K562 (cell line): ENCODE data around the gene PPP1R14B. TPM values are rescaled to one million over a fixed set of nuclear protein-coding genes. Genes with fewer than 3 reads are reported as not detected.

ENCODE experiments used
- ATAC-seq: fragments of 200-7000 bp; cut with Tn5 transposase; 3 replicates; pipeline ENCODE4 v1.9.1; 2020; ENCODE audit warnings: moderate library complexity
- BruUV-seq: library from RNA; stranded (reverse); fragments of 400-500 nt; replicated peaks from 2 replicates; lab custom pipeline; 2021; lab: Mats Ljungman, UMichigan
- CTCF ChIA-PET: fragments of 300-600 bp; formaldehyde crosslinking; extraction: SDS; loops from one replicate; lab custom pipeline; 2021; ENCODE audit warnings: low intra/inter-chr PET ratio; lab: Yijun Ruan, JAX
- POLR2A ChIA-PET: fragments of 300-600, 350-650 bp; sonication (Branson Sonifier 250); formaldehyde crosslinking; extraction: SDS; loops from one replicate; lab custom pipeline; 2021; ENCODE audit warnings: antibody characterized with exemption, inconsistent platforms; lab: Yijun Ruan, JAX
- DNase-seq, 4 experiments: peaks; one replicate each; pipeline versions ENCODE4 v3.0.0 to v3.0.0-alpha.2; 2011 to 2018; ENCODE audit warnings: low spot score in 3 of 4, mixed read lengths in 3 of 4; ENCODE audit errors: extremely low read depth in 1 of 4
- FAIRE-seq: peaks from 2 replicates; lab custom pipeline; 2011; peaks lifted over from hg19 to GRCh38; lab: Jason Lieb, UNC
- H2AFZ ChIP-seq: 2 replicates; pipeline ENCODE4 v1.6.0; 2011; ENCODE audit warnings: low read depth, low read length, control low read depth, inconsistent platforms
- H3K27ac ChIP-seq: fragments of 200-600 bp; 3 replicates; pipeline ENCODE4 v1.8.0; 2011; ENCODE audit warnings: low read depth, mild to moderate bottlenecking, control low read depth, inconsistent platforms, low read length, moderate library complexity, mixed read lengths; ENCODE audit errors: extremely low read depth
- H3K27me3 ChIP-seq, 2 experiments: fragments of 300-600 bp in 1 of 2; 2 replicates in 1 of 2; 3 replicates in 1 of 2; pipeline versions ENCODE4 v1.6.0 to v1.8.0; 2011; ENCODE audit warnings: inconsistent platforms in 2 of 2, low read length in 2 of 2, mild to moderate bottlenecking in 1 of 2, mixed read lengths in 1 of 2, moderate library complexity in 1 of 2; ENCODE audit not compliant: control insufficient read depth in 2 of 2, insufficient read depth in 2 of 2
- H3K36me3 ChIP-seq: fragments of 300-600 bp; 3 replicates; pipeline ENCODE4 v1.8.0; 2011; ENCODE audit warnings: mild to moderate bottlenecking, low read length, inconsistent platforms; ENCODE audit not compliant: control insufficient read depth, insufficient read depth
- H3K4me1 ChIP-seq, 2 experiments: fragments of 200-600 bp in 1 of 2; replicated peaks in 1 of 2; 2 replicates in 1 of 2; 3 replicates in 1 of 2; pipeline versions ENCODE4 v1.5.1 to v1.8.0; 2011; ENCODE audit warnings: inconsistent platforms in 2 of 2, low read length in 2 of 2, mild to moderate bottlenecking in 1 of 2, mixed read lengths in 1 of 2, moderate library complexity in 1 of 2; ENCODE audit not compliant: control insufficient read depth in 2 of 2, insufficient read depth in 2 of 2
- H3K4me2 ChIP-seq: 2 replicates; pipeline ENCODE4 v1.6.1; 2011; ENCODE audit warnings: low read length, control low read depth, inconsistent platforms, mixed read lengths; ENCODE audit not compliant: insufficient read depth
- H3K4me3 ChIP-seq: fragments of 200-600 bp; sonication (generic), shearing (Covaris generic); 2 replicates; pipeline ENCODE4 v1.5.1; 2016; ENCODE audit warnings: control low read depth, inconsistent platforms
- H3K79me2 ChIP-seq: fragments of 200-600 bp; 3 replicates; pipeline ENCODE4 v1.8.0; 2011; ENCODE audit warnings: low read length, inconsistent platforms; ENCODE audit not compliant: control insufficient read depth, insufficient read depth
- H3K9ac ChIP-seq, 2 experiments: 2 replicates each; pipeline versions ENCODE4 v1.6.0 to v1.6.1; 2011; ENCODE audit warnings: low read depth in 2 of 2, low read length in 2 of 2, control low read depth in 1 of 2, inconsistent platforms in 1 of 2, mild to moderate bottlenecking in 1 of 2, mixed read lengths in 1 of 2; ENCODE audit not compliant: insufficient read depth in 1 of 2
- H3K9me1 ChIP-seq: one replicate; pipeline ENCODE4 v1.6.0; 2011; ENCODE audit warnings: inconsistent platforms, mild to moderate bottlenecking, low read length, moderate library complexity; ENCODE audit not compliant: control insufficient read depth, insufficient read depth
- H3K9me3 ChIP-seq: replicated peaks from 2 replicates; pipeline ENCODE4 v1.5.1; 2011; ENCODE audit warnings: low read depth, low read length, inconsistent platforms; ENCODE audit not compliant: control insufficient read depth, insufficient read depth
- H4K20me1 ChIP-seq: replicated peaks from 2 replicates; pipeline ENCODE4 v1.6.1; 2011; ENCODE audit warnings: low read length, inconsistent platforms, mixed read lengths; ENCODE audit not compliant: control insufficient read depth, insufficient read depth
- CCNT2 ChIP-seq: IDR thresholded peaks from 2 replicates; pipeline ENCODE4 v1.6.1; 2011; ENCODE audit warnings: borderline replicate concordance, low read depth, mild to moderate bottlenecking, moderate library complexity, mixed read lengths, low read length; ENCODE audit not compliant: insufficient read length; ENCODE audit errors: extremely low read depth
- ILK ChIP-seq: fragments of 450-650 bp; IDR thresholded peaks from 2 replicates; pipeline ENCODE4 v1.6.1; 2016; ENCODE audit warnings: missing genetic modification characterization, low read depth, mild to moderate bottlenecking, missing compliant biosample characterization, moderate library complexity, borderline replicate concordance
- KDM4B ChIP-seq, 2 experiments: fragments of 450-650 bp in 1 of 2; sonication (generic) in 1 of 2; IDR thresholded peaks; 2 replicates each; pipeline ENCODE4 v1.6.1; 2016 to 2017; ENCODE audit warnings: borderline replicate concordance in 2 of 2, antibody characterized with exemption in 1 of 2, low read depth in 1 of 2, mild to moderate bottlenecking in 1 of 2
- MCM7 ChIP-seq, 2 experiments: fragments of 450-650 bp; IDR thresholded peaks; 2 replicates each; pipeline ENCODE4 v1.6.1; 2016 to 2018
- NFE2L1 ChIP-seq: fragments of 450-650 bp; IDR thresholded peaks from 2 replicates; pipeline ENCODE4 v1.6.1; 2016; ENCODE audit warnings: missing genetic modification characterization, low read depth, mild to moderate bottlenecking, missing compliant biosample characterization, moderate library complexity, borderline replicate concordance
- PHB2 ChIP-seq: fragments of 450-650 bp; IDR thresholded peaks from 2 replicates; pipeline ENCODE4 v1.6.1; 2017; ENCODE audit warnings: low read depth
- POLR2G ChIP-seq: fragments of 200-400 bp; formaldehyde crosslinking; IDR thresholded peaks from 2 replicates; pipeline ENCODE4 v1.6.1; 2017; ENCODE audit warnings: low read depth, mild to moderate bottlenecking, antibody characterized with exemption, low read length, moderate library complexity
- RAD21 ChIP-seq, 2 experiments: fragments of 250-450 bp in 1 of 2; fragments of 450-650 bp in 1 of 2; sonication (Bioruptor Pico) in 1 of 2; formaldehyde crosslinking in 1 of 2; IDR thresholded peaks in 1 of 2; conservative IDR thresholded peaks in 1 of 2; 2 replicates each; pipeline versions ENCODE4 v1.4.0 to v1.8.0; 2020 to 2022; ENCODE audit warnings: mild to moderate bottlenecking in 2 of 2, moderate library complexity in 1 of 2
- RNF219 ChIP-seq: fragments of 250-450 bp; sonication (Bioruptor Pico); IDR thresholded peaks from 2 replicates; pipeline ENCODE4 v1.5.0; 2022; ENCODE audit warnings: mild to moderate bottlenecking
- ZBTB33 ChIP-seq: sonication (generic); formaldehyde crosslinking; IDR thresholded peaks from 2 replicates; pipeline ENCODE4 v1.8.1; 2023; ENCODE audit warnings: mild to moderate bottlenecking, missing genetic modification reagents
- ZNF134 ChIP-seq: fragments of 250-450 bp; sonication (Bioruptor Pico); conservative IDR thresholded peaks from 2 replicates; pipeline ENCODE4 v1.4.0; 2020
- ZNF707 ChIP-seq: fragments of 250-450 bp; sonication (Bioruptor Pico); conservative IDR thresholded peaks from 2 replicates; pipeline ENCODE4 v1.8.0; 2022; ENCODE audit warnings: inconsistent platforms, mild to moderate bottlenecking, moderate library complexity
- WGBS: fragments of 100-300 bp; shearing (Covaris generic); methylation state at CpG from one replicate; pipeline ENCODE4 v1.1.6; 2016; ENCODE audit warnings: low coverage, mixed read lengths; ENCODE audit not compliant: insufficient coverage; ENCODE audit errors: missing lambda C conversion rate; 5-methylcytosine and 5-hydroxymethylcytosine counted together
- in situ Hi-C: fragments of 300-500 bp; cut with MboI; formaldehyde crosslinking; loops from 4 replicates; pipeline ENCODE4 v1.15.0; 2018; ENCODE audit warnings: inconsistent platforms, mixed read lengths
- intact Hi-C: fragments of 100-400 bp; cut with micrococcal nuclease; formaldehyde crosslinking; loops from 2 replicates; pipeline ENCODE4 v1.14.2; 2022
- polyA plus RNA-seq, 8 experiments: library from polyadenylated mRNA; depleted of rRNA in 4 of 8; stranded (reverse) in 5 of 8; unstranded in 3 of 8; fragments of >200 nt; fragmentation: Nextera tagmentation in 2 of 8; fragmentation: Illumina TruSeq in 1 of 8; extraction: Ambion mirVana in 2 of 8; extraction: Trizol in 1 of 8; gene quantifications; 2 replicates each; pipeline versions ENCODE4 v1.2.1 to v1.2.3, GENCODE V29; 2011 to 2014; ENCODE audit warnings: inconsistent platforms in 1 of 8, missing spikeins in 1 of 8
- total RNA-seq, 7 experiments: library from RNA; depleted of rRNA in 6 of 7; stranded (reverse); fragments of >200 nt in 6 of 7; fragmentation: Illumina TruSeq in 2 of 7; extraction: Trizol in 2 of 7; gene quantifications; 2 replicates each; pipeline versions ENCODE4 v1.2.1 to v1.2.3, GENCODE V29; 2011 to 2021; ENCODE audit warnings: low replicate concordance in 1 of 7

PPP1R14B gene
- total and polyA plus RNA-seq, 9 of the 15 experiments (the other 6 are each of a cell fraction or from before 2014, with no cell fraction given): 7.7 to 566 (median 212) TPM

GRCh38 chr11:64262271-64263002 is 15.7 kb upstream of the PPP1R14B start:
- in situ Hi-C loops: no loop called here
- no peak overlapping the region for H3K4me2 ChIP-seq
- no peak for TF ChIP-seq RNF219 (CRISPR knock-in tag)
- peak; percentile 49; the same call in 1 of the 2 replicates for TF ChIP-seq POLR2G
- TF ChIP-seq PHB2: no peak
- TF ChIP-seq CCNT2: no peak
- TF ChIP-seq ILK (tag): no peak
- TF ChIP-seq NFE2L1 (tag): no peak
- TF ChIP-seq ZBTB33: peak; percentile 47; the same call in 1 of the 2 replicates
- TF ChIP-seq KDM4B (IDR thresholded peaks at IDR 0.05; ENCODE audit: borderline replicate concordance in 2 of 2, low read depth in 1 of 2): no peak
- TF ChIP-seq RAD21 (CRISPR knock-in tag; conservative IDR thresholded peaks at IDR 0.05 in 1 of 2, IDR thresholded peaks at IDR 0.05 in 1 of 2): no peak
- TF ChIP-seq MCM7 (IDR thresholded peaks at IDR 0.05): no peak
- TF ChIP-seq ZNF134 (CRISPR knock-in tag): no peak
- TF ChIP-seq ZNF707: no peak

More at GRCh38 chr11:64262271-64263002, 15.7 kb upstream of the PPP1R14B start:
- ATAC-seq (no peak), FAIRE-seq (no peak), DNase-seq (peak in 1 of 4 experiments; percentile 5)
- Histone ChIP-seq H3K27ac (no peak overlapping the region), H3K9ac (peak overlapping the region in 1 of 2 experiments; percentile 67; a peak in 1 of 4 replicates), H2AFZ (no peak overlapping the region), H3K36me3 (peaks cover 91% of the 10 kb centered on the region), H3K4me1 (peaks cover 0 to 46% of the 10 kb centered on the region in 2 experiments; a peak in 2 of 5 replicates), H3K79me2 (no peaks in the 10 kb centered on the region), H3K9me3 (no peaks in the 10 kb centered on the region), H4K20me1 (0 out of 2 replicates have a peak, but pooled peaks cover 4% of the 10 kb centered on the region), H3K4me3 (no peak overlapping the region), H3K9me1 (no peaks in the 10 kb centered on the region), H3K27me3 (no peaks in the 10 kb centered on the region)
- POLR2A ChIA-PET: interaction anchor here (0.6 to 2.4 kb wide), 4 partner anchors 10 to 429 kb away, joined by 3 to 7 read pairs (median 4); partner anchors contain the start of gene PLCB3
- whole genome bisulfite sequencing: 95% methylated on average over 36 of the region's 42 CpGs
- CTCF ChIA-PET: no interaction called here
- intact Hi-C loops: no loop called here
- BruUV-seq: no TSS peak
